OCI-LY3 (cell line): ENCODE measurements around the gene TRAPPC12.
A peak's percentile ranks its signal among the peaks of the same experiment; 100 is the strongest.

ENCODE experiments used
- H2AFZ ChIP-seq: fragments of 200-600, 300-600 bp; shearing (Covaris generic); 2 replicates; pipeline ENCODE4 v1.6.0; 2014; ENCODE audit warnings: antibody characterized with exemption, low read depth, low read length
- H3K27ac ChIP-seq: fragments of 200-600, 300-600 bp; sonication (generic); 2 replicates; pipeline ENCODE4 v1.5.1; 2014; ENCODE audit warnings: mild to moderate bottlenecking, low read length, moderate library complexity, mixed read lengths
- H3K27me3 ChIP-seq: fragments of 200-600, 300-600 bp; sonication (generic); 2 replicates; pipeline ENCODE4 v1.6.1; 2014; ENCODE audit warnings: low read depth, low read length, mixed read lengths
- H3K36me3 ChIP-seq: fragments of 200-600, 300-600 bp; sonication (generic); replicated peaks from 2 replicates; pipeline ENCODE3; 2014; ENCODE audit warnings: low read depth, low read length, mixed read lengths
- H3K4me1 ChIP-seq: fragments of 300-600, 200-600 bp; sonication (generic); 2 replicates; pipeline ENCODE4 v1.6.1; 2014; ENCODE audit warnings: low read length, mixed read lengths
- H3K4me2 ChIP-seq: fragments of 200-600, 300-600 bp; sonication (generic); 2 replicates; pipeline ENCODE4 v1.6.1; 2014; ENCODE audit warnings: low read length, mixed read lengths
- H3K4me3 ChIP-seq: fragments of 300-600, 200-600 bp; sonication (generic); 2 replicates; pipeline ENCODE4 v1.5.1; 2014; ENCODE audit warnings: antibody characterized with exemption, mild to moderate bottlenecking, low read length, moderate library complexity
- H3K79me2 ChIP-seq: fragments of 300-600, 200-600 bp; shearing (Covaris generic); 2 replicates; pipeline ENCODE4 v1.6.1; 2014; ENCODE audit warnings: mild to moderate bottlenecking, low read length, mixed read lengths
- H3K9ac ChIP-seq: fragments of 300-600, 200-600 bp; shearing (Covaris generic); 2 replicates; pipeline ENCODE4 v1.6.0; 2014; ENCODE audit warnings: mild to moderate bottlenecking, low read length, moderate library complexity
- H3K9me3 ChIP-seq: fragments of 200-600, 300-600 bp; shearing (Covaris generic); 2 replicates; pipeline ENCODE4 v1.6.1; 2014; ENCODE audit warnings: low read length, mixed read lengths; ENCODE audit not compliant: insufficient read depth
- H4K20me1 ChIP-seq: fragments of 200-600, 300-600 bp; sonication (generic); 2 replicates; pipeline ENCODE4 v1.6.1; 2016; ENCODE audit warnings: low read length, mixed read lengths; ENCODE audit not compliant: insufficient read depth
- CTCF ChIP-seq: fragments of 200-600, 300-600 bp; sonication (generic); IDR thresholded peaks from 2 replicates; pipeline ENCODE4 v1.5.1; 2014; ENCODE audit warnings: antibody characterized with exemption, low read length, low read depth
- EZH2phosphoT487 ChIP-seq: fragments of 200-600 bp; shearing (Covaris generic); IDR thresholded peaks from 2 replicates; pipeline ENCODE4 v1.6.1; 2018; ENCODE audit warnings: antibody characterized with exemption, mixed run types, low read depth

The TRAPPC12 gene

GRCh38 chr2:3379647-3380534 is at the start of gene TRAPPC12:
Gene TRAPPC12, plus strand, starts transcription at chr2:3379694. Its CDS starts 7,930 bp downstream, at chr2:3387624.
- H3K4me2 ChIP-seq = peak within 1 kb of the TSS; percentile 100
- no peaks in the 10 kb centered on the region for H3K9me3 ChIP-seq
- H3K79me2 ChIP-seq = peaks cover 81% of the 10 kb centered on the region
- peak within 1 kb of the TSS; percentile 84 for H3K4me3 ChIP-seq
- H3K4me1 ChIP-seq = peaks cover 24% of the 10 kb centered on the region
- peaks cover 27% of the 10 kb centered on the region for H3K36me3 ChIP-seq
- peak within 1 kb of the TSS; percentile 77 for H3K27ac ChIP-seq
- H4K20me1 ChIP-seq = peaks cover 3% of the 10 kb centered on the region; the same call in 1 of the 2 replicates
- TF ChIP-seq EZH2phosphoT487 (no peak), CTCF (peak; percentile 49)
- H3K27me3 ChIP-seq = no peaks in the 10 kb centered on the region
- H3K9ac ChIP-seq = peak within 1 kb of the TSS; percentile 81
- H2AFZ ChIP-seq = peak within 1 kb of the TSS; percentile 32; the same call in 1 of the 2 replicates

DNA sequence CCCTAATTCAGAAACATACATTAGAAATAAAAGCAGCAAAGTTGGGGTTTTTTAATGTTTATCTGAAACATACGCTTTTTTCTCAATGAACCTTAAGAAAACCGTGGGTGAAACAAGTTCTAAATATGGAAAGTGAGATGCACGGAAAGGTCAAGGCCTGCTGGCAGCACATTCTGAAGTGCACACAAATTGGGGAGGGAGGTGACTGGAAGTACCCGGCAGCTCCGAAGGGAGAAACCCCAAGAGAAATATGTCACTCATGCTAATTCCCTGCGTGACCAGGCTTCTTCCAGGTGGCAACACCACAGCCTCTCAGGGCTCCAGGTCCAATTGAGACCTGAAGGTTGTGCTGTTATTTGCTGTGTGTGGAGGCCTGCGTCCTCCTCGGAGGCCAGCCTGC is 47.4 kb upstream of the TRAPPC12 start:
- Histone ChIP-seq H3K79me2 (peaks cover 13% of the 10 kb centered on the region), H3K27me3 (no peaks in the 10 kb centered on the region), H3K36me3 (peaks cover 36% of the 10 kb centered on the region), H3K9me3 (no peaks in the 10 kb centered on the region), H2AFZ (no peak overlapping the region), H4K20me1 (no peaks in the 10 kb centered on the region), H3K27ac (no peak overlapping the region), H3K9ac (no peak overlapping the region), H3K4me3 (no peak overlapping the region), H3K4me1 (no peaks in the 10 kb centered on the region), H3K4me2 (no peak overlapping the region)
- no peak for TF ChIP-seq EZH2phosphoT487
- no peak for TF ChIP-seq CTCF

GRCh38 chr2:3334392-3335345 is 44.8 kb upstream of the TRAPPC12 start:
- no peaks in the 10 kb centered on the region for H3K27me3 ChIP-seq
- H3K36me3 ChIP-seq = peaks cover 39% of the 10 kb centered on the region
- no peaks in the 10 kb centered on the region for H3K4me1 ChIP-seq
- no peaks in the 10 kb centered on the region for H4K20me1 ChIP-seq
- H3K9me3 ChIP-seq = no peaks in the 10 kb centered on the region
- no peak for TF ChIP-seq EZH2phosphoT487
- TF ChIP-seq CTCF = no peak
- no peak overlapping the region for H3K4me2 ChIP-seq
- no peak overlapping the region for H3K9ac ChIP-seq
- H3K4me3 ChIP-seq = no peak overlapping the region
- H2AFZ ChIP-seq = no peak overlapping the region
- H3K79me2 ChIP-seq = peaks cover 6% of the 10 kb centered on the region; the same call in 1 of the 2 replicates
- H3K27ac ChIP-seq = no peak overlapping the region

- Histone ChIP-seq H3K27ac (no peak overlapping the region), H4K20me1 (no peaks in the 10 kb centered on the region), H2AFZ (no peak overlapping the region), H3K4me3 (no peak overlapping the region), H3K27me3 (no peaks in the 10 kb centered on the region), H3K36me3 (peaks cover 29% of the 10 kb centered on the region), H3K4me1 (no peaks in the 10 kb centered on the region), H3K9me3 (no peaks in the 10 kb centered on the region), H3K9ac (no peak overlapping the region), H3K79me2 (no peaks in the 10 kb centered on the region), H3K4me2 (no peak overlapping the region)
- TF ChIP-seq CTCF (no peak), EZH2phosphoT487 (no peak)
These were observed 42.6 kb upstream of the TRAPPC12 start for GRCh38 chr2:3336844-3337243.
